Loucy (cell line): ENCODE results near the gene SCN9A.

Source experiments
- H2AFZ ChIP-seq: fragments of 200-600 bp; sonication (generic); 2 replicates; pipeline ENCODE4 v1.6.0; 2016; ENCODE audit warnings: antibody characterized with exemption, mild to moderate bottlenecking, low read length, moderate library complexity
- H3F3A ChIP-seq: fragments of 200-600 bp; 2 replicates; pipeline ENCODE4 v1.6.0; 2016; ENCODE audit warnings: antibody characterized with exemption, low read depth, mild to moderate bottlenecking
- H3K27me3 ChIP-seq: fragments of 200-600 bp; sonication (generic); 2 replicates; pipeline ENCODE4 v1.6.1; 2014; ENCODE audit warnings: low read length, mild to moderate bottlenecking; ENCODE audit not compliant: insufficient read depth, poor library complexity, severe bottlenecking
- H3K36me3 ChIP-seq: fragments of 200-600 bp; sonication (generic); 2 replicates; pipeline ENCODE4 v1.6.1; 2016; ENCODE audit warnings: low read length; ENCODE audit not compliant: insufficient read depth
- H3K4me1 ChIP-seq: fragments of 200-600 bp; sonication (generic); 2 replicates; pipeline ENCODE4 v1.5.1; 2014; ENCODE audit warnings: low read length, mild to moderate bottlenecking; ENCODE audit not compliant: insufficient read depth, poor library complexity, severe bottlenecking
- H3K4me2 ChIP-seq: fragments of 200-600 bp; sonication (generic); 2 replicates; pipeline ENCODE4 v1.6.0; 2014; ENCODE audit warnings: antibody characterized with exemption, low read length, low read depth, mild to moderate bottlenecking; ENCODE audit not compliant: poor library complexity, severe bottlenecking
- H3K4me3 ChIP-seq: fragments of 200-600 bp; sonication (generic); 2 replicates; pipeline ENCODE4 v1.5.1; 2014; ENCODE audit warnings: low read length, mild to moderate bottlenecking, mixed read lengths; ENCODE audit not compliant: poor library complexity, severe bottlenecking
- H3K79me2 ChIP-seq: fragments of 200-600 bp; sonication (generic); 2 replicates; pipeline ENCODE4 v1.6.1; 2014; ENCODE audit warnings: low read length; ENCODE audit not compliant: insufficient read depth
- H3K9ac ChIP-seq: fragments of 200-600 bp; sonication (generic); 2 replicates; pipeline ENCODE4 v1.6.0; 2014; ENCODE audit warnings: mild to moderate bottlenecking, low read depth, low read length, moderate library complexity; ENCODE audit not compliant: poor library complexity, severe bottlenecking
- H3K9me2 ChIP-seq: fragments of 200-600 bp; sonication (generic); replicated peaks from 2 replicates; pipeline ENCODE4 v1.6.1; 2016; ENCODE audit warnings: low read depth, low read length, mixed read lengths
- H3K9me3 ChIP-seq: fragments of 200-600 bp; sonication (generic); 2 replicates; pipeline ENCODE4 v1.6.1; 2014; ENCODE audit warnings: mild to moderate bottlenecking, antibody characterized with exemption, low read length, low read depth; ENCODE audit not compliant: insufficient read depth
- H4K20me1 ChIP-seq: fragments of 200-600 bp; sonication (generic); 2 replicates; pipeline ENCODE4 v1.6.0; 2014; ENCODE audit warnings: antibody characterized with exemption, low read length, mild to moderate bottlenecking; ENCODE audit not compliant: insufficient read depth, poor library complexity, severe bottlenecking
- CTCF ChIP-seq: fragments of 200-600 bp; sonication (generic); conservative IDR thresholded peaks from 2 replicates; pipeline ENCODE4 v1.5.1; 2014; ENCODE audit warnings: mild to moderate bottlenecking, antibody characterized with exemption, low read length
- EZH2phosphoT487 ChIP-seq: fragments of 200-600 bp; IDR thresholded peaks from 2 replicates; pipeline ENCODE4 v1.6.1; 2018; ENCODE audit warnings: antibody characterized with exemption, mild to moderate bottlenecking, moderate library complexity, borderline replicate concordance

SCN9A gene

GRCh38 chr2:166375195-166375735, 479 bp downstream of the SCN9A start:
- H3K4me1 ChIP-seq = peaks cover 25% of the 10 kb centered on the region
- no peak overlapping the region for H3K9ac ChIP-seq
- no peaks in the 10 kb centered on the region for H3K9me2 ChIP-seq
- no peaks in the 10 kb centered on the region for H3K36me3 ChIP-seq
- H3F3A ChIP-seq = no peaks in the 10 kb centered on the region
- H3K4me2 ChIP-seq = peak overlapping the region; percentile 9
- H4K20me1 ChIP-seq = no peaks in the 10 kb centered on the region
- H3K9me3 ChIP-seq = no peaks in the 10 kb centered on the region
- no peaks in the 10 kb centered on the region for H3K79me2 ChIP-seq
- TF ChIP-seq EZH2phosphoT487 = no peak
- TF ChIP-seq CTCF = no peak
- H3K4me3 ChIP-seq = no peak overlapping the region
- no peak overlapping the region for H2AFZ ChIP-seq
- no peaks in the 10 kb centered on the region for H3K27me3 ChIP-seq

GRCh38 chr2:166373951-166374350, 1.8 kb downstream of the SCN9A start:
- Histone ChIP-seq H2AFZ (no peak overlapping the region), H3K4me1 (peaks cover 25% of the 10 kb centered on the region), H3K9me3 (no peaks in the 10 kb centered on the region), H3K9me2 (no peaks in the 10 kb centered on the region), H3K36me3 (no peaks in the 10 kb centered on the region), H3K79me2 (no peaks in the 10 kb centered on the region), H3K27me3 (no peaks in the 10 kb centered on the region), H4K20me1 (no peaks in the 10 kb centered on the region), H3K9ac (no peak overlapping the region), H3K4me3 (no peak overlapping the region), H3K4me2 (no peak overlapping the region), H3F3A (no peaks in the 10 kb centered on the region)
- no peak for TF ChIP-seq EZH2phosphoT487
- no peak for TF ChIP-seq CTCF

GRCh38 chr2:166373539-166373938, 2.2 kb downstream of the SCN9A start:
- H3K27me3 ChIP-seq = no peaks in the 10 kb centered on the region
- H3K4me2 ChIP-seq = no peak overlapping the region
- no peak overlapping the region for H3K9ac ChIP-seq
- H3K9me2 ChIP-seq = no peaks in the 10 kb centered on the region
- H3K36me3 ChIP-seq = no peaks in the 10 kb centered on the region
- H2AFZ ChIP-seq = no peak overlapping the region
- peaks cover 25% of the 10 kb centered on the region for H3K4me1 ChIP-seq
- no peaks in the 10 kb centered on the region for H3K79me2 ChIP-seq
- no peak overlapping the region for H3K4me3 ChIP-seq
- TF ChIP-seq CTCF = no peak
- no peak for TF ChIP-seq EZH2phosphoT487
- H3K9me3 ChIP-seq = no peaks in the 10 kb centered on the region
- no peaks in the 10 kb centered on the region for H4K20me1 ChIP-seq
- H3F3A ChIP-seq = no peaks in the 10 kb centered on the region
